A673 (cell line): ENCODE data around the gene GSDMA. TPM values are rescaled to one million over a fixed set of nuclear protein-coding genes. Genes with fewer than 3 reads are reported as not detected.

Source experiments
- BruUV-seq: library from RNA; stranded (reverse); fragments of 400-500 nt; replicated peaks from 2 replicates; lab custom pipeline; 2021; lab: Mats Ljungman, UMichigan
- CTCF ChIA-PET: fragments of 300-600 bp; sonication (Branson Sonifier 250); formaldehyde crosslinking; loops from one replicate; lab custom pipeline; 2022; ENCODE audit warnings: antibody characterized with exemption; lab: Charles Lee
- POLR2A ChIA-PET: fragments of 300-600 bp; sonication (Branson Sonifier 250); formaldehyde crosslinking; loops from one replicate; lab custom pipeline; 2022; ENCODE audit warnings: antibody characterized with exemption; ENCODE audit not compliant: low non-redundant PET; lab: Charles Lee
- DNase-seq: peaks from one replicate; pipeline ENCODE4 v3.0.0-alpha.2; 2015; ENCODE audit warnings: low spot score
- H3K27ac ChIP-seq: fragments of 200-600 bp; sonication (generic); 2 replicates; pipeline ENCODE4 v1.5.1; 2016; ENCODE audit warnings: mixed run types, low read depth, mild to moderate bottlenecking, mixed read lengths, antibody characterized with exemption, low read length; ENCODE audit not compliant: poor library complexity, severe bottlenecking
- H3K27me3 ChIP-seq: fragments of 200-600 bp; sonication (generic); replicated peaks from 2 replicates; pipeline ENCODE4 v1.6.1; 2017; ENCODE audit warnings: mixed run types, low read depth, mild to moderate bottlenecking, mixed read lengths, antibody characterized with exemption, low read length; ENCODE audit not compliant: insufficient read depth, poor library complexity
- H3K36me3 ChIP-seq: fragments of 200-600 bp; sonication (generic); 2 replicates; pipeline ENCODE4 v1.6.1; 2016; ENCODE audit warnings: mixed run types, mild to moderate bottlenecking, mixed read lengths, antibody characterized with exemption, low read length; ENCODE audit not compliant: insufficient read depth, poor library complexity, severe bottlenecking
- H3K4me1 ChIP-seq: fragments of 200-600 bp; sonication (generic); 2 replicates; pipeline ENCODE4 v1.6.1; 2017; ENCODE audit warnings: mixed run types, mild to moderate bottlenecking, mixed read lengths, antibody characterized with exemption, low read length; ENCODE audit not compliant: insufficient read depth, poor library complexity, severe bottlenecking
- H3K4me3 ChIP-seq: fragments of 200-600 bp; sonication (generic); 2 replicates; pipeline ENCODE4 v1.5.1; 2016; ENCODE audit warnings: low read depth, mixed run types, mild to moderate bottlenecking, mixed read lengths, low read length; ENCODE audit not compliant: poor library complexity, severe bottlenecking
- H3K9me3 ChIP-seq: fragments of 200-600 bp; sonication (generic); 2 replicates; pipeline ENCODE4 v1.6.1; 2016; ENCODE audit warnings: mixed run types, low read depth, mild to moderate bottlenecking, mixed read lengths, antibody characterized with exemption, low read length; ENCODE audit not compliant: poor library complexity, severe bottlenecking
- CTCF ChIP-seq: fragments of 300-800, 200-600 bp; sonication (generic); conservative IDR thresholded peaks from 2 replicates; pipeline ENCODE4 v1.5.1; 2017; ENCODE audit warnings: low read depth, mild to moderate bottlenecking, antibody characterized with exemption, low read length, moderate library complexity, mixed read lengths
- EZH2 ChIP-seq: fragments of 200-600 bp; sonication (generic); IDR thresholded peaks from 2 replicates; pipeline ENCODE4 v1.6.1; 2017; ENCODE audit warnings: borderline replicate concordance, low read depth, mild to moderate bottlenecking, mixed read lengths, antibody characterized with exemption, low read length; ENCODE audit not compliant: poor library complexity, severe bottlenecking
- intact Hi-C: fragments of 100-400 bp; cut with micrococcal nuclease; formaldehyde crosslinking; loops from one replicate; pipeline ENCODE4 v1.10.0; 2022; ENCODE audit not compliant: unreplicated experiment
- total RNA-seq: library from RNA; stranded (reverse); gene quantifications from 2 replicates; pipeline ENCODE4 v1.2.3, GENCODE V29; 2021

Gene GSDMA
- total RNA-seq, 1 experiment from 2014 or later = not detected

GRCh38 chr17:39970157-39970692 lies 7.4 kb downstream of the GSDMA start:
- no peak for TF ChIP-seq CTCF
- no peak for TF ChIP-seq EZH2
- Histone ChIP-seq H3K36me3 (no peaks in the 10 kb centered on the region), H3K9me3 (no peaks in the 10 kb centered on the region), H3K4me1 (no peaks in the 10 kb centered on the region), H3K27me3 (no peaks in the 10 kb centered on the region), H3K4me3 (no peak overlapping the region), H3K27ac (no peak overlapping the region)
- POLR2A ChIA-PET = no interaction called here
- DNase-seq = no peak
- intact Hi-C loops = no loop called here
- CTCF ChIA-PET = no interaction called here
- BruUV-seq = no TSS peak

- Histone ChIP-seq H3K27ac (no peak overlapping the region), H3K9me3 (no peaks in the 10 kb centered on the region), H3K36me3 (no peaks in the 10 kb centered on the region), H3K4me1 (no peaks in the 10 kb centered on the region), H3K4me3 (no peak overlapping the region), H3K27me3 (no peaks in the 10 kb centered on the region)
- no TSS peak for BruUV-seq
- intact Hi-C loops = no loop called here
- ChIA-PET POLR2A (no interaction called here), CTCF (no interaction called here)
- no peak for DNase-seq
- no peak for TF ChIP-seq CTCF
- TF ChIP-seq EZH2 = no peak
Observed at GRCh38 chr17:39971076-39971603, 8.3 kb downstream of the GSDMA start.

GRCh38 chr17:39972271-39972670 lies 9.5 kb downstream of the GSDMA start:
- ChIA-PET POLR2A (no interaction called here), CTCF (no interaction called here)
- no peak overlapping the region for H3K4me3 ChIP-seq
- H3K27me3 ChIP-seq = no peaks in the 10 kb centered on the region
- no TSS peak for BruUV-seq
- no peaks in the 10 kb centered on the region for H3K4me1 ChIP-seq
- no peaks in the 10 kb centered on the region for H3K9me3 ChIP-seq
- intact Hi-C loops = no loop called here
- DNase-seq = no peak
- H3K36me3 ChIP-seq = no peaks in the 10 kb centered on the region
- H3K27ac ChIP-seq = no peak overlapping the region
- no peak for TF ChIP-seq EZH2
- TF ChIP-seq CTCF = no peak
